Tibial nerve (tissue), 4 donors: ENCODE measurements around the gene MRPL37.

ENCODE experiments used
- EP300 ChIP-seq, 2 donors: sonication (generic); formaldehyde crosslinking; IDR thresholded peaks; one replicate each; pipeline ENCODE4 v1.6.1; 2017; ENCODE audit warnings: antibody characterized with exemption in 2 of 2, mild to moderate bottlenecking in 1 of 2
- POLR2A ChIP-seq, 2 donors: fragments of 450-650 bp; IDR thresholded peaks; one replicate each; pipeline ENCODE4 v1.6.1; 2017; ENCODE audit warnings: antibody characterized with exemption in 2 of 2, mild to moderate bottlenecking in 2 of 2, moderate library complexity in 2 of 2
- TF ChIP-seq, protein P1 (sequence below), 5 experiments: fragments of 200-600 bp in 3 of 5; fragments of 450-650 bp in 2 of 5; sonication (generic) in 3 of 5; IDR thresholded peaks; one replicate each; pipeline ENCODE4 v1.5.1; 2016 to 2019; ENCODE audit warnings: antibody characterized with exemption in 5 of 5, mild to moderate bottlenecking in 3 of 5, moderate library complexity in 2 of 5

DNA sequence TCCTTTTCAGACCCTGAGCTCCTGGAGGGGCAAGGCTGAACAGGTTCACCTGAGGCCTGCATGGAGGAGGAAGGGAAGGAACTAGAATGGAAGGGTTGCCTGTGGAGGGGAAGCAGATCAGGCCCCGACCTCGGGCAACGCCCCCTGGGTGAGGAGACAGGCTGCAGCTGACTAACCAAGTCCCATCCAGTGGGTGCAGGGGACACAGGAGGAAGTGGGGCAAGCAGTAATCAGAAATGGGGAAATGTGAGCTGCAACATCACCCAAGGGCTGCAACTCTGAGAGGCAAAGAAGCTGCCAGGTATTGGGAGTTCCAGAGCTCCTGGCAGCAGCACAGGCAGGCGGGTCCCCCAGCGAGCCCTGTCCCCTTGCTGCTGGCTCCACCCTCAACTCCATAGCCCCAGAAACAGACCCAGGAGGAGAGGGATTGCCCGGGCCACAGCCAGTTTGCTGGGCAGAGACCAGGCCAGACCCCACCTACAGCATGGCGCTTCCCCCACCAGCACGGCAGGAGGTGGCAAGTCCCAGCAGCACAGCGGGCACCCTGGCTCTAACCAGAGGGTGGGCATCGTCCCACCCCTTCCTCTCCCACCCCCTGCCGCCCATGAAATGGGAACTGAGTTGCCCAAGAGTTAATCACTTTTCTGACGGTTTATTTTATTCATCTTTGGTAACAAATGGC is 38.5 kb downstream of the MRPL37 start:
- TF ChIP-seq, protein P1, sequence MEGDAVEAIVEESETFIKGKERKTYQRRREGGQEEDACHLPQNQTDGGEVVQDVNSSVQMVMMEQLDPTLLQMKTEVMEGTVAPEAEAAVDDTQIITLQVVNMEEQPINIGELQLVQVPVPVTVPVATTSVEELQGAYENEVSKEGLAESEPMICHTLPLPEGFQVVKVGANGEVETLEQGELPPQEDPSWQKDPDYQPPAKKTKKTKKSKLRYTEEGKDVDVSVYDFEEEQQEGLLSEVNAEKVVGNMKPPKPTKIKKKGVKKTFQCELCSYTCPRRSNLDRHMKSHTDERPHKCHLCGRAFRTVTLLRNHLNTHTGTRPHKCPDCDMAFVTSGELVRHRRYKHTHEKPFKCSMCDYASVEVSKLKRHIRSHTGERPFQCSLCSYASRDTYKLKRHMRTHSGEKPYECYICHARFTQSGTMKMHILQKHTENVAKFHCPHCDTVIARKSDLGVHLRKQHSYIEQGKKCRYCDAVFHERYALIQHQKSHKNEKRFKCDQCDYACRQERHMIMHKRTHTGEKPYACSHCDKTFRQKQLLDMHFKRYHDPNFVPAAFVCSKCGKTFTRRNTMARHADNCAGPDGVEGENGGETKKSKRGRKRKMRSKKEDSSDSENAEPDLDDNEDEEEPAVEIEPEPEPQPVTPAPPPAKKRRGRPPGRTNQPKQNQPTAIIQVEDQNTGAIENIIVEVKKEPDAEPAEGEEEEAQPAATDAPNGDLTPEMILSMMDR (IDR thresholded peaks at IDR 0.05) = no peak
- TF ChIP-seq POLR2A (IDR thresholded peaks at IDR 0.05) = no peak
- TF ChIP-seq EP300 (IDR thresholded peaks at IDR 0.05) = no peak
